GM12873 (cell line): ENCODE results near the gene TMEM225B.

Source experiments
- TF ChIP-seq, protein P1 (sequence below): IDR thresholded peaks from 2 replicates; pipeline ENCODE4 v1.5.1; 2012; ENCODE audit warnings: low read depth, mild to moderate bottlenecking, moderate library complexity, low read length, control low read depth; ENCODE audit not compliant: insufficient read depth; ENCODE audit errors: missing control alignments

Gene TMEM225B

DNA sequence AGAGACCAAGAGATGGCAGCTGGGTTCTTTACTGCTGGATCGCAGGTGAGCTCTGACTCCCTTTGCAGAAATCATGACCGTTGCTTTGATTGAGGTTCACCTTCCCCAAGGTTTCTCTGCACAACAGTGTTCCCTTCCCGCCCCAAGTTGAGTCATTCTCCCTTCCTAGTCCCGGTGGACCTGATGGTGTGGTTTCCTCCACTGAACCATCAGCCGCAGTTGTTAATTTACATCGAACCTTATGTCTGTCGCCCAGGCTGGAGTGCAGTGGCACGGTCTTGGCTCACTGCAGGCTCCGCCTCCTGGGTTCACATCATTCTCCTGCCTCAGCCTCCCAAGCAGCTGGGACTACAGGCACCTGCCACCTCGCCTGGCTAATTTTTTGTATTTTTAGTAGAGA lies 24.5 kb downstream of the TMEM225B start:
- TF ChIP-seq, protein P1, sequence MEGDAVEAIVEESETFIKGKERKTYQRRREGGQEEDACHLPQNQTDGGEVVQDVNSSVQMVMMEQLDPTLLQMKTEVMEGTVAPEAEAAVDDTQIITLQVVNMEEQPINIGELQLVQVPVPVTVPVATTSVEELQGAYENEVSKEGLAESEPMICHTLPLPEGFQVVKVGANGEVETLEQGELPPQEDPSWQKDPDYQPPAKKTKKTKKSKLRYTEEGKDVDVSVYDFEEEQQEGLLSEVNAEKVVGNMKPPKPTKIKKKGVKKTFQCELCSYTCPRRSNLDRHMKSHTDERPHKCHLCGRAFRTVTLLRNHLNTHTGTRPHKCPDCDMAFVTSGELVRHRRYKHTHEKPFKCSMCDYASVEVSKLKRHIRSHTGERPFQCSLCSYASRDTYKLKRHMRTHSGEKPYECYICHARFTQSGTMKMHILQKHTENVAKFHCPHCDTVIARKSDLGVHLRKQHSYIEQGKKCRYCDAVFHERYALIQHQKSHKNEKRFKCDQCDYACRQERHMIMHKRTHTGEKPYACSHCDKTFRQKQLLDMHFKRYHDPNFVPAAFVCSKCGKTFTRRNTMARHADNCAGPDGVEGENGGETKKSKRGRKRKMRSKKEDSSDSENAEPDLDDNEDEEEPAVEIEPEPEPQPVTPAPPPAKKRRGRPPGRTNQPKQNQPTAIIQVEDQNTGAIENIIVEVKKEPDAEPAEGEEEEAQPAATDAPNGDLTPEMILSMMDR = no peak

DNA sequence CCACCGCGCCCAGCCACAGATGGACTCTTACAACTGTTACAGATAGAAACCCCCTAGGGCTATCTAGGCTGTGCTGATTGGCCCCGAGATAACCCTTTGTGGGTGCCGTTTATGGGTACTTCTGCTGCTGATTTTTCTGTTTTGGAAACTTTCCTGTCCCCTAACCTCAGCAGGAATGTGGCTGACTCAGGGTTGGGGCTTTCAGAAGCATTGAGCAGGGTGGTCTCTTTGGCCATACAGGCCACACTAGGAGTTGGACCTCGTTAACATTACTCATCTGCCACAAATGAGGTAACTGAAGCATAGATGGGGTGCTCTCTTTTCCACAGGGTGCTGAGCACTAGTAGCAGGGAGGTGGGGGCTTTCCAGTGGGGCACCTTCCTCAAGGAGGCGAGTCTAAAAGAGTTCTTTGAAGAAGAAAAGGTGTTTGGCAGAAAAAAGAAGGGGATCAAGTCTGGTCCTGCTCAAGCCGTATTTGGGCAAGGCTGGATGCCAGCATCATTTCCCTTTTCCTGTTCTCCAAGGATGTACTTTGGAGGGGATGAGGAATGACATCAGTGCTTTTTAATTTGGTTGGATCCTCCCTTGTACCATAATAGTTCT lies 25.1 kb downstream of the TMEM225B start:
- TF ChIP-seq, protein P1 = no peak

DNA sequence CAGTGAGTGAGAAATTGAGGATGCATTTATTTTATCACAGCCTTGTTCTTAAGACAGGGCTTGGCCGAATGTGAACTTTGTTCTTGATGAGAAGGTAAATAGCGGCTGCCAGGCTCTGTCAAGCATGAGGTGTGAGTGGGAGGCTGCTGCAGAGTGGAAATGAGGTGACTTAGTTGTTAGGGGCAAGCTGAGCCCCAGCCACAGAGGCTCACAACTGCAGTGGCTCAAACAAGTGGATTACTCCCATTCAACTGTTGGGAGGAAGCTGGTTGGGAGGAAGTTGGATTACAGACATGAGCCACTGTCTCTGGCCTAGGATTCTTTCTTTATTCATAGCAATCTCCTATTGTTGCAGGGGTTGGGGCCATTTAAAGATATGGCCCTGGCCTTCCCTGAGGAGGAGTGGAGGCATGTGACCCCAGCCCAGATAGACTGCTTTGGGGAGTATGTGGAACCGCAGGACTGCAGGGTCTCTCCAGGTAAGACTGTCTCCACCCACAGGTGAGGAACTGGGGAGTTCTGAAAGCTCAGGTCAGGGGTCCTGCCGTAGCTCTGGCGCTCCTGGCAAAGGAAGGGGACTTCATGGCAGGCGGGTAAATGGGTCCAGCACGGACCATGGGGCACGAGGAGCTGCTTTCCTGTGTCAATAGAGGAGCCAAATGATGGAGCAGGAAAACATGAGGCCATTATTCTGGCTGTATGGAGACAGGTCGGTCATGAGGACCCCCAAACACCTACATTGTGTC lies 25.8 kb downstream of the TMEM225B start:
- TF ChIP-seq, protein P1 = no peak

DNA sequence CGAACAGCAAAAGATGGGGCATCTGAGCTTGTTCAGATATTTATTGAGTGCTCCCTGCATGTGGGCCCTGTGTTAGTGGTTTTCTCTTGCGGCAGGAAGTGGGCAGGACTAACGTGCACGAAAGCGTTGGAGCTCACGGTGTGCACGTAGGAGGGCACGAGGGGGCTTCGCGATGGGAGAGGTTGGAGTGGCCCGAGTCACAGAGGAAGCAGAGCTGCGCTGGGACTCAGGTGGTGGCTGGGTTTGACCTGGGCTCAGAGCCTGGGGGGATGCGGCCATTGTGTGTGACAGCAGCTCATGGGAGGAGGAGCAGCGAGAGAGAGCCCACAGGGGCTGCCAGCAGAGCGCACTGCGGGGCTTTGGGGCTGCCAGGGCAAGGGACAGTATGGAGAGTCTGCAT lies 26.4 kb downstream of the TMEM225B start:
- TF ChIP-seq, protein P1 = no peak

DNA sequence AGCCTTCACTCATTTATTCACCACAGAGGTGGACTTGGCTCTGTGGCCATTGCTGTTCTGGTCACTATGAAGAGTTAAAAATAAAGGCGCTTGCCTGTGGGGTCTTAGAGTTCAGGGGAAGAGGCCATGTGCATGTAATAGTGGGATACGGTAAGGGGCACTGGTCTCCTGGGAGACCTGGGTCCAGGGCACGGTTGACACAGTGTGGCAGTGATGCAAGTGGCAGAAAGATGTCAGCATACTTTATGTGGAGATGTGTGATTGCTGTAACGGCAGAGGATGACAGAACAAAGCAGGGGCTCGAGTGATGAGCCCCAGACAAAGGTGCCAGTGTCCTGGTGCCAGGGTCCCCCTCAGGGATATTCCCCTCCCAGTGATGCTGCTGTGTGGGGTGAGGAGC lies 27.3 kb downstream of the TMEM225B start:
- TF ChIP-seq, protein P1 = no peak

DNA sequence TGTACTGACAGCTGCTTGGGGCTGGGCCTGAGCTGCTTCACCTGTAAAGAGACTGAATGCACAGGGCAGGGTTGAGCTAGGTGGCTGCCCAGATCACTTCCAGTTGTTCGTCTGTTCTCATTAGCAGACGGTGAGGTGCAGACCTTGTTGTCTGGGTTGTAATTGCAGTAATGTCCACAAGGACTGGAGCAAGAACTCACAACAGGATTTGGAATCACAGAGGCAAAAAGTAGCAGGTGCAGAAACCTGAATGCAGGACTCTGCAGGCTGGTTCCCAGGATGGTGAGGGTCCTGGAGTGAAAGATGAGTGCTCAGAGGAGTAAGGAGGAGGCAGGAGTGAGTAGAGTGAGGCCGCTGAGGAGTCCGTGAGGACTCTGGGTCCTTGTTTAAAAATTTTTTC lies 27.9 kb downstream of the TMEM225B start:
- TF ChIP-seq, protein P1 = no peak

DNA sequence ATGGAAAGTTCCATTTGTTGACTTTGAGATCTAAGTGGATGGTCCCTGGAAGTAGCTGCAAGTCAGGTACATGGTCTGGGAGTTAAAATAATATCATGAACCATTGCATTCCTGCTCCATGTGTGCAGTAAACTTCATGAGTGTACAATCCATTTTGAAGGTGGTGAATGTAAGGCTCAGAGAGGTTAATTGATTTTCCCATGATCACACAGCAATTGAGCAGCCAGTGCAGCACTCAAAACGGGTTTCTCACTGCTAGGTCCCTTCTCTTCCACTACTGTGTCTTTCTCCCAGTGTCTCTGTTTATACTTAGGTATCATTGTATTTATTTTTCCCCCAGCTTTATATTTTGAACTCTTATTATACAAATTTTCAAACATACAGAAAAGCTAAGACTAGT lies 28.6 kb downstream of the TMEM225B start:
- TF ChIP-seq, protein P1 = no peak
